HG03095 (cell line): ENCODE data around the gene LMO3.

Experiments
- ATAC-seq: cut with Tn5 transposase; IDR thresholded peaks from one replicate; pipeline ENCODE4 v1.9.1; 2021; ENCODE audit warnings: moderate library complexity; ENCODE audit not compliant: unreplicated experiment

The LMO3 gene

DNA sequence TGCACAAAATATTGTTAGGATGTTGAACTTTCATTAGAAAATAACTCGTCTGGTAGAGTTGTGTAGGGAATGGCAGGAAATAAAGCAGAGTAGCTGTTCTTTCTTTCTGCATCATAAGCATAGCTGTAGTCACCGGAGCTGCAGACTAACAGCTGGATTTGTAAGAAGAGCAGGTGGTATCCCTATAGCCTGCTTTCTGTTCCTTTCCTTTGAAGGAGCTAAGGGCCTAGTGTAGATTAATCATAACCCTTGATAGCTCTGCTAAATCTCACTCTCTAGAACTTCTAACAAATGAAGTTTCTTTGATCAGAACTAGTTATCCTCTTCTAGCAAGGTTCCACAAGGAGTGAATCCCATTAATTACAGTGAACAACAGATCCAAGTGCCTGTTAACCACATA lies 3.5 kb downstream of the LMO3 start:
- no peak for ATAC-seq

DNA sequence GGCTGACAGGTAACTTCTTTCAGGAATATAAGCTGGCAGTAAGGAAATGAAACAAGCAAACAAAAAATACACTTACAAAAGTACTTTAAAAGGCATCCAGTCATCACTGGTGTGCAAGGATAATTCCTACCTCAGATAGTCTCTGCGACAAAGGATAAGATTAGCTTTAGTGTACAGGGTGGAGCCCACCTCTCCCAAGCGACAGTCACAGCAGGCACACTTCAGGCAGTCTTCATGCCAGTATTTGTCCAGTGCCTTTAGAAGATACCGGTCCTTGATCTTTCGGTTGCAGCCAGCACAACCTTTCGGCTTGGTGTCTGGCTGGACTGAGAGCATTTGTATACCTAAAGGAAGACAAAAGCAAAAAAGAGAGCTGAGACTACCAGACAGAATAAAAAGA lies 5.4 kb downstream of the LMO3 start:
- no peak for ATAC-seq

GRCh38 chr12:16599081-16599480 lies 6.9 kb downstream of the LMO3 start:
- ATAC-seq: no peak

GRCh38 chr12:16594797-16595196 lies 11.2 kb downstream of the LMO3 start:
- ATAC-seq: no peak

DNA sequence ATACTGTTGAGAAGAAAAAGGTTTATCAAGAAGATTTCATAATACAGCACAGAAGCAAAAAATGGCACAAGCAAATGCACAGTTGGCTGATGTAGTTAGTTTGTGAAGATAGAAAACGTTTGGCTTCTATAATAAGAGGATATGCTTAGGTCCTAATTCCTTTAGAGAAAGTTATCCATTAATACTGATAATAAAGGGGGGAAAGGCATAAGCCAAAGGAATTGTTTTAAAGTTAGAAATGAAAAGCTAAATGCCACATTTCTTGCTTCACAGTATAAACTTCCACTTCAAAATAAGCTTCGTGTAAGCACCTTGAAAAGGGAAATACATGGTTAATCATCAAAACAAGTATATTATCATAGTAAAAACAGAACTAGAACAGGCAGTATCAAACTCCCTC lies 12.4 kb downstream of the LMO3 start:
- no peak for ATAC-seq

DNA sequence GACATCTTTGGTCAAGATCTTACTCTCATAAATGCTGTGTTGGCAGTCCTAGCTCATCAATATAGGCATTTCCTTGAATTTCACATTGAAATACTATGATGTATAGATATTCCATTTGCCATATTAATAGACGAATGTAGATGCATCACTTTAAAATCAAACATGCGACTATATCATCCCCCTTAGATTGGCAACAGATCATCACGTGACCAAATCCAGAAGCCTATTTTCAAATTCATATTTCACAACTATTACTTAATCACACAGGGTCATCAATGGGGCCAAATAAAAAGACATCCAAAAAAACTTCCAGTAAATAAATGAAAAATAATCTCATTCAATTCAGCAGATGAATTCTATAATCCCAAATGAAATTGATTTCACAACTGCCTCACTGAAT lies 15.3 kb downstream of the LMO3 start:
- no peak for ATAC-seq

DNA sequence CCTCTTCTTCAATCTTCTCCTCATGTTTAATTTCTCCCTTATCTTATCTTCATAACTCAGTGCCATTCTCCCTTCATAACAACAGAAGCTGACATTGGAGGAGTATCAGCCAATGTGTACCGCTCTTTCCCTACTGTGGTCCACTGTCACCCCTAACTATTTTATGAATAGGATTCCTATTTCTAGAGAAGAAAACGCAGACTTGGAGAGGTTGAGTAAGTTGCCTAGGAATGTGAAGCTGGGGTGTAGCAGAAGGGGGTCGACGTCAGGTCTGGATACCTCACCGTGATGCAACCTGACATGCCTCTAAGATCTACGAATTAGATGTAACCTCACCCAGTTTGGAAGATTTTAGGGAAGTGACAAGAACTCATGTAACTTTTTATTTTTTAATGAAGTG lies 17.1 kb downstream of the LMO3 start:
- no peak for ATAC-seq

- no peak for ATAC-seq
Measured at GRCh38 chr12:16587514-16587913, 18.4 kb downstream of the LMO3 start.

GRCh38 chr12:16587110-16587453 lies 18.9 kb downstream of the LMO3 start:
- no peak for ATAC-seq

GRCh38 chr12:16586350-16587109 lies 19.4 kb downstream of the LMO3 start:
- no peak for ATAC-seq

GRCh38 chr12:16585781-16586180 lies 20.2 kb downstream of the LMO3 start:
- no peak for ATAC-seq

DNA sequence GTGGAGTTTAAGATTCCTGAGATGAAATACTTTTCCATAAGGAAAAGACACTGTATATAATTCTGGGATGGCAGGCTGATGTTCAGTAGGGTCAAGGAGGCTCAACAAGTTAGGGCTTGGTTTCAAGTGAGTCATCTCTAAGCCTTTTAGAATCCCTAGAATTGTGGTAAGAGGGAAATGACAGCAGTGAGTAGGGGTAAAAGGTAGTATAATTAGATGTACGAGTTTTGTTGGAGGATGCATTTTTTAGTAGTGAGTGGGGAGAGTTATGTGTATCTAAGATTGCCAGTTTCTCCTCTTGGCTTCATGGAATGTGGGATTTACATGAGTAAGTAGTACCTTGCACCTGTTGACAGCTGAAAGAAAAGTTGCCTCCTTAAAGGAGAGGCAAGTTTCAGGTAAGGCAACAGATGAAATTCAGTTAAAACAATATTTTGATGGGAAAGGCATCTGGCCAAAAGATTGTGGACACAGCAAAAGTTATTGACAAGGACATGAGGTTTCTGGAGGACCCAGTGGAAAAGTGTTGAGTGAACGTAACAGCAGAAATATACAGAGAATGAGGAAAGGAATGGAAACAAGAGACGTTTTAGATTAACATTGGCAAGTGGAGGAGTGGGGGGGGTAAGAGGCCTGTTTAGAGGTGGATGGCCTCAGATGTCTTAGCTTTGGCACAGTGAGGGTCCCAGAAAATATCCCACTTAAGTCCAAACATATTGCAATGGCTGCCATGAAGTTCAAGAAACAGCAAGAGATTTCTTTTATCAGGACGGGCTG lies 21.8 kb downstream of the LMO3 start:
- no peak for ATAC-seq

DNA sequence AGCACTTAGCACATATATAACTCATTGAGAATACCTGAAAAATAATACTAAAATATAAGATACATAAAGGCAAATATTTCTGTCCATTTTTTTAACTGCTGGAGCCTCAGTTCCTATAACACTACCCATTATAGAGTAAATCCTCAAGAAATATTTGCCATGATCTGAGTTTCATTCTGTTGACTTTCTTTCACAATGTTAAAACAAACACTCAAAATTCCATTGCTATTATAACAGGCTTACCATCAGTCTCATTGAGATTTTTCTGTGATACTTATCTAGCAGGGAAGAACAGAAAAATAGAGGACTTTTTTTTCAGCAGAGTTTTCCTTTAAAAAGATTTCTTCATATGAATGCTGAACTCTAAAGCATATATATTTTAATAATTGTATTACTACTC lies 24.5 kb downstream of the LMO3 start:
- ATAC-seq: no peak

GRCh38 chr12:16579041-16579440 lies 26.9 kb downstream of the LMO3 start:
- ATAC-seq: no peak

DNA sequence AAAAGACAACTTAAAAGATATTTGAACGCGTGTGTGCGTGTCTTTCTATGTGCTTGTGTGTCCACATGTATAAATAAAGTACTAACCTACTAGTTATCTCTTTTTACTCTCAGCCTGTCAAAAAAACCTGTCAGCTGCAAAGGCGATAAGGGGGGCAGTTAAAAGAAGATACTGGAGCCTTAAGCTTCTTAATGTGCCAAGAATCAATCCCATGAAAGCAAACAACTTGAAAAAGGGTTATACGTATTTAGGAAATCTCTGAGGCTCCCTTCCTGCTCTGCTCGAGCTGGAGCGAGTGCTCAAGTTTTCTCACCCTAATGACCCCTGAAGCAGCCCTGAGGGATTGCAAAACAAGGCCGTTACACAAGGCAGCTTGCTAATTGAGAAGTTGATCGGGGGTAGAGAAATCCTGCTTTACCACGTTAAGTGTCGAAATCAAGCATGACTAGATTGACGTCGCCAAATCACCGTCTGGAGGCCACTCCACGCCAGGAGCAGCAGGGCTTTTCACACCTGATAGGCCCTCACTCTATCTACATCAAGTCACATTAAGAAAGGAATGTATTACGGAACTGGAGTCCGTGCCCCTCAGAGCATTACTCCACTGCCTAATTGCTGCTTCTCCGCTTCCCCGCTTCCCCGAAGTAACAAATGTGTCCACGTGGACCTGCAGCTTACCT lies 32.4 kb downstream of the LMO3 start:
- ATAC-seq: no peak

DNA sequence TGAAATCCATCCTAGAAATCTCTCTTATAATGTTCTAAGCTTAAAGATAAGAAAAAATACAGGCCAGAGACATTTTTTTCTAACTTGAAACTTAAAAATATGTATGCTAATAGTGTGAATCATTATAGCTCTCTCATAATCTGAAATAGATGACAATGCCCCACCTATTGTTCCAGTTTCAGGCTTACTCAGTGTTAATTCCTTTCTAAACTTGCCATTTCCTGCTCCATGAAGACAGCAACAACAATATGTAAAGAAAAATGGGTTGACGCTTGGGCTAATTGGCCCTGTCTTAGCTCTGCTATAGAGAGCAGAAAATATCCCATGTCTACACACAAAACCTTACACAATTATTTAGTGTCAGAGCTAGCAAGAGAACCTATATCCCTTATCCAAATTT lies 37.1 kb downstream of the LMO3 start:
- no peak for ATAC-seq

GRCh38 chr12:16564675-16565074 lies 41.3 kb downstream of the LMO3 start:
- no peak for ATAC-seq

DNA sequence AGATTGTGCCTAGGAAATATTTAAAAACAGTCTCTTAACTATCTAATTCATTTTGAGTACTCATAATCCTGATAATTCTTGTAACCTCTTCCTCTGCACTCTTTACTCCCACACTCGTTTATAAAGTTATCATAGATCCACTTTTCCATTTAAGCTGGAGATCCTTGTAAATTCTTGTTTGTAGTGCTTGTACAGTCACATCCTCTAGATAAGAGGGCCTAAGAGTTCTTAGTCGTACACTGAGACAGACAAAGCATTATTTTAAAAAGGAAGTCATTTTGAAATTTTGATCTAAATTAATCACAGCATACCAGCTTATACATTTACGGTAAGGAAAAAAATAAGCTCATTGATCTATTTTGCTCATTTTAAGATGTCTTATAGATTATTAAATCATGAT lies 42.5 kb downstream of the LMO3 start:
- ATAC-seq: no peak

DNA sequence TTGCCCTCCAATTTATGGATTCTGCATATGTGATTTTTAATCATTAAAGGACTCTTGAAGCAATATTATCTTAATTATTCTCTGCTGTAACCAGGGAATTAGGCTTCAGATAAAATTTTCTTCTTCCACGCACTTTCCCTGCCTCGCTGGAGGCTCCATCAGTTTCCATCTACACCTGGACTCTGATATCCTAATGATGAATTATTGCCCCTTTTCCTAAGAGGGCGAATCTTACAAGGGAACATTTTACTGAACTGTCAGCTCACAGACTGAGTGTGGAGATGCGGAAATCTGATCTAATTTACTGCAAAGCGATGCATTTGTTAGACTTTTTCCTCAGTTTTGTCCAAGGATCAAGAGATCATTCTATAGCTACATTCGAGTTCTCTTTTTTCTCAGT lies 43.0 kb downstream of the LMO3 start:
- ATAC-seq: no peak

- no peak for ATAC-seq
Measured at GRCh38 chr12:16562435-16562834, 43.5 kb downstream of the LMO3 start.

DNA sequence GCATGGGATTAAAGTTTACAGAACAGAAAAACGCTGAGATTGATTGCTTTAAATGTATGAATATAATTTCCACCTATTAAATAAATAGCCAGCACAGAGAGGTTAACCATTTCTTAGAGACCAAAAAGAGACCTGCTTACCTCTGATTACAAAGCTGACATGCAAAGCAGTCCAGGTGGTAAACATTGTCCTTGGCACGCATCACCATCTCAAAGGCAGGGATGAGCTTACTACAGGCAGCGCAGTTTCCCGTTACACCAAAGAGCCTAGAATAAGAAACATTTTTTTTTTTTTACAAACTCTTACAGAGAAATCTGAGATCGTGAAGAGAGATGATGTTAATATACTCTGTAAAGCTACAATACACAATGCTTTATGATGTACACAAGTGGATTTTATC lies 45.7 kb downstream of the LMO3 start:
- no peak for ATAC-seq

- no peak for ATAC-seq
Measured at GRCh38 chr12:16555630-16556029, 50.3 kb downstream of the LMO3 start.
